NCI-H1694 (cell line): Measurements from ENCODE around the gene ZCCHC13.
A peak's percentile ranks its signal among the peaks of the same experiment; 100 is the strongest.
"Not testable (repeated sequence)": the region's sequence is repeated elsewhere in the genome, so short reads cannot be mapped to it uniquely, and the experiment has no call there.

Experiments
- DNase-seq: peaks from one replicate; lab custom pipeline; 2025; lab: John Stamatoyannopoulos, UW

Gene ZCCHC13

GRCh38 chrX:74324131-74324530, 20.2 kb downstream of the ZCCHC13 start:
- no peak for DNase-seq

- peak; percentile 77 for DNase-seq
These were observed 21.4 kb downstream of the ZCCHC13 start for GRCh38 chrX:74325130-74326059.

- DNase-seq, result no peak
These were observed 34.9 kb downstream of the ZCCHC13 start for GRCh38 chrX:74338852-74339251.

- DNase-seq, result no peak
These were observed 36.1 kb downstream of the ZCCHC13 start for GRCh38 chrX:74340051-74340450.

GRCh38 chrX:74342211-74342610, 38.2 kb downstream of the ZCCHC13 start:
- DNase-seq, result not testable (repeated sequence)

- DNase-seq, result peak; percentile 86
These were observed 39.6 kb downstream of the ZCCHC13 start for GRCh38 chrX:74343343-74344279.

- DNase-seq, result no peak
These were observed 40.3 kb downstream of the ZCCHC13 start for GRCh38 chrX:74344280-74344622.

- no peak for DNase-seq
These were observed 42.1 kb downstream of the ZCCHC13 start for GRCh38 chrX:74346088-74346487.

- no peak for DNase-seq
These were observed 45.4 kb downstream of the ZCCHC13 start for GRCh38 chrX:74349387-74349786.

- no peak for DNase-seq
These were observed 47.8 kb downstream of the ZCCHC13 start for GRCh38 chrX:74351760-74352159.

GRCh38 chrX:74353984-74354383, 50.0 kb downstream of the ZCCHC13 start:
- no peak for DNase-seq
